Activated CD4-positive, alpha-beta T cell treated with anti-CD3 and anti-CD28 coated beads for 4 hours (primary cell): ENCODE data around the gene ST7.
"Not testable (repeated sequence)": the region's sequence is repeated elsewhere in the genome, so short reads cannot be mapped to it uniquely, and the experiment has no call there.

Experiments used
- DNase-seq, 2 donors: peaks; one replicate each; pipeline ENCODE4 v3.0.0-alpha.2; 2020

The ST7 gene

GRCh38 chr7:116953372-116953905 is at the start of gene ST7:
TSS of gene ST7 (plus strand) at chr7:116953501. CDS start at chr7:116953541, 40 bp downstream.
- DNase-seq = peak; percentile 68 to 69

- DNase-seq = no peak
Observed at GRCh38 chr7:116906391-116906790, 46.9 kb upstream of the ST7 start.

GRCh38 chr7:116910383-116910782 is 42.9 kb upstream of the ST7 start:
- no peak for DNase-seq

GRCh38 chr7:116911801-116912200 is 41.5 kb upstream of the ST7 start:
- no peak for DNase-seq

- DNase-seq = no peak
Observed at GRCh38 chr7:116912269-116912909, 40.9 kb upstream of the ST7 start.

- no peak for DNase-seq
Observed at GRCh38 chr7:116918704-116919103, 34.6 kb upstream of the ST7 start.

- DNase-seq = no peak
Observed at GRCh38 chr7:116920359-116920758, 32.9 kb upstream of the ST7 start.

GRCh38 chr7:116922545-116922944 is 30.8 kb upstream of the ST7 start:
- DNase-seq = no peak

- DNase-seq = no peak
Observed at GRCh38 chr7:116924741-116925140, 28.6 kb upstream of the ST7 start.

- DNase-seq = no peak
Observed at GRCh38 chr7:116929021-116929420, 24.3 kb upstream of the ST7 start.

- peak; percentile 64 to 77 for DNase-seq
Observed at GRCh38 chr7:116929914-116930913, 23.1 kb upstream of the ST7 start.

- no peak for DNase-seq
Observed at GRCh38 chr7:116932566-116932965, 20.7 kb upstream of the ST7 start.

- no peak for DNase-seq
Observed at GRCh38 chr7:116933465-116933864, 19.8 kb upstream of the ST7 start.

- DNase-seq = no peak
Observed at GRCh38 chr7:116934580-116934979, 18.7 kb upstream of the ST7 start.

- not testable (repeated sequence) for DNase-seq
Observed at GRCh38 chr7:116936844-116937243, 16.5 kb upstream of the ST7 start.

- no peak for DNase-seq
Observed at GRCh38 chr7:116938678-116939077, 14.6 kb upstream of the ST7 start.

GRCh38 chr7:116940689-116941370 is 12.5 kb upstream of the ST7 start:
- DNase-seq = no peak

- no peak for DNase-seq
Observed at GRCh38 chr7:116942504-116942903, 10.8 kb upstream of the ST7 start.

GRCh38 chr7:116948934-116949333 is 4.4 kb upstream of the ST7 start:
- no peak for DNase-seq

GRCh38 chr7:116949941-116950801 is 3.1 kb upstream of the ST7 start:
- DNase-seq = no peak

- DNase-seq = no peak
Observed at GRCh38 chr7:116950889-116951351, 2.4 kb upstream of the ST7 start.
